HG02623 (cell line): ENCODE measurements around the gene BIRC2.
"Not testable (repeated sequence)": the region's sequence is repeated elsewhere in the genome, so short reads cannot be mapped to it uniquely, and the experiment has no call there.

Source experiments
- ATAC-seq: cut with Tn5 transposase; IDR thresholded peaks from one replicate; pipeline ENCODE4 v1.9.1; 2021; ENCODE audit warnings: moderate library complexity; ENCODE audit not compliant: unreplicated experiment

Gene BIRC2

GRCh38 chr11:102322560-102322959 is 24.5 kb upstream of the BIRC2 start:
- ATAC-seq = no peak

GRCh38 chr11:102323542-102324251 is 23.3 kb upstream of the BIRC2 start:
- ATAC-seq = no peak

- ATAC-seq = no peak
These were observed 21.9 kb upstream of the BIRC2 start for GRCh38 chr11:102325088-102325487.

- no peak for ATAC-seq
These were observed 18.3 kb upstream of the BIRC2 start for GRCh38 chr11:102328748-102329147.

DNA sequence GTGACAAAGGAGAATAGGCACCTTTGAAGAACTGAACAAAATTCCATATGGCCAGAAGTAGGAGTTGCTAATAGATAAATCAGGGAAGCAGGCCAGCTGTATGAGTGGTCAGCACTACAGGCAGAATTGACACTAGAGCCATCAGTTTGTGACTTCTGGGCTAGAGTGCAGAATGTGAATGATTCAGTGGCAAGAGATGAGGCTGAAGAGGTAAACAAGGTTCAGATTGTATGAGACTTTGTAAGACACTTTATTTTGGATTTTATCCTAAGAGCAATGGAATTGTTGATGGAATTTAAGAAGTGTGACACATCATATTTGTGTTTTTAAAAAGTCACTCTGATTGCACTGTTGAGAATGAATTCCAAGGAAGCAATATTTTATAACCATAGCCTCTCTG is 16.8 kb upstream of the BIRC2 start:
- no peak for ATAC-seq

DNA sequence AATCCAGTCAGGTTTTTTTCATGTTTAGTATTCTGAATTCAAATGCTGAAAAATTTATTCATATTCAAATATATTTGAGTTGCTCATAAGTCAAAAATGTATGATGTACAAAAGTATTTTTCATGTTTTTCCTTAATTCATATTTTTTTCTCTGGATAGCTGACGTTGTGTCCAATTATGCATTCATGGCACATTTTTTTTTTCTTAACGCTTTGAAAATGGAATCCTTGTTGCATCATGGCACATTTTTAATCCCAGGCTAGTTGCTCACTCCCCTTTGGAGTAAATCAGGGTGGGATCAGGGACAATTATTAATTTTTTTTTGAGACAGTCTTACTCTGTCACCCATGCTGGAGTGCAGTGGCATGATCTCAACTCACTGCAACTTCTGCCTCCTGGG is 15.7 kb upstream of the BIRC2 start:
- no peak for ATAC-seq

GRCh38 chr11:102332611-102332994 is 14.4 kb upstream of the BIRC2 start:
- ATAC-seq = no peak

GRCh38 chr11:102338479-102339010 is 8.5 kb upstream of the BIRC2 start:
- ATAC-seq = no peak

DNA sequence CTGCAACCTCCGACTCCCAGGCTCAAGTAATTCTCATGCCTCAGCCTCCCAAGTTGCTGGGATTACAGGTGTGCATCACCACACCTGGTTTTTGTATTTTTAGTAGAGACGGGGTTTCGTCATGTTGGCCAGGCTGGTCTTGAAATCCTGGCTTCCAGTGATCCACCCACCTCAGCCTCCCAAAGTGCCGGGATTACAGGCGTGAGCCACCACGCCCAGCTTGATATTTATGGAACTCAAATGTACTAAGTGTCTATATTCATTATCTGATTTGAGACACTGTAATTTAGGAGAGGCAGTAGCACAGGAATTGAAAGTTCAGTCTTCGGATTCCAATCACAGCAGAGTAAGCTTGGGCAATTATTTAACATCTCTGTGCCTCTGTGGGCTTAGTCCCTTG is 5.7 kb upstream of the BIRC2 start:
- not testable (repeated sequence) for ATAC-seq

DNA sequence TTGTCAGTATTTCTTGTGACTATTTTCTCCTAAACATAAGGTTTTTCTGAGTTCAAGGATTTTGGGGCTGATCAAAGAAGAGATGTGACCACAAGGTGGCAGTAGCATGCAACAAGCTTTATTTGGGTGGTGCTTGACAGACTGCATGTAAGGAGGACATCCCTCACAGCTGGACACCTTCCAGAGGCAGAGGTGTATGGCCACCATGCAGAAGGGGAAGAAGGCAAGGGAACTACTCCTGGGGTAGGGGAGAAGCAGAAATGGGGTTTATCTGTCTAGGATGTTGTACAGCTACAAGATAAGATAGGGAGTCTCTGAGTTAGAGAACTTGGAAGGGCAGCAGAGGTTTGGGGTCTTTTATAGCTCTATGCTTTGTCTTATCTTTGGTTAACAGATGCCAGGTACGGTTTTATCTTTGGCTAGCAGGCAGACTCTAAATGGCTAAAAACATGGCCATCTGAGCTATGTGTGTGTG is 5.1 kb upstream of the BIRC2 start:
- ATAC-seq = peak; percentile 29

DNA sequence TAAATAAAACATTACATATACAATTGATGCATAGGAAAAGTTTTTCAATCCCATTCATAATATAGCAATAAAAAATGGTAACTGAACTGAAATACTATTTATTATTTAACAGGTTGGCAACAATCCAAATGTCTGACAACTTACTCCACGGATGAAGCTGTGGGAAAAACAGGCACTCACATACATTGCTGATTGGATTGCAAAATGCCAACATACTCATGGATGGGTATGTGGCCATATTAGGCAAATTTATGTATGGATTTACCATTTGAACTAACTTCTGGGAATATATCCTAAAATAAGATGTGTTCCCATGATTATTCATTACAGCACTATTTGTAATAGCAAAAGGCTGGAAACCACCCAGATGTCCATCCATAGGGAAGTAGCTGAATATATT is 3.2 kb upstream of the BIRC2 start:
- ATAC-seq = no peak

- ATAC-seq = peak; percentile 21
These were observed 1.1 kb upstream of the BIRC2 start for GRCh38 chr11:102345904-102346303.

GRCh38 chr11:102346456-102346747 is 612 bp upstream of the BIRC2 start:
- ATAC-seq = no peak

- ATAC-seq = peak; percentile 1
These were observed 702 bp downstream of the BIRC2 start for GRCh38 chr11:102347462-102348370.

DNA sequence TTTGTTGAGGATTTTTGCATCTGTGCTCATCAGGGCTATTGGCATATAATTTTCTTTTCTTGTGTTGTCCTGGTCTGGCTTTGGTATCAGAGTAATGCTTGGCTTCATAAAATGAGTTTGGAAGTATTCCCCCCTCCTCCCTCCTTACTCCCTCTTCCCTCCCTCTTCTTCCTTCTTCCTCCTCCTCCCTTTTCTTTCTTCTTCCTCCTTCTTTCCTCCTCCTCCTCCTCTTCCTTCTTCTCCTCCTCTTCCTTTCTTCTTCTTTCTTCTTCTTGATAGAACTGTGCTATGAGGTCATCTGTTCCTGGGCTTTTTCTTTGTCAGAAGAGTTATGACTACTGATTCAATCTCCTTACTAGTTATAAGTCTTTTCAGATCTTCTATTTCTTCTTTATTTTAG is 10.1 kb downstream of the BIRC2 start:
- no peak for ATAC-seq

- no peak for ATAC-seq
These were observed 12.4 kb downstream of the BIRC2 start for GRCh38 chr11:102359372-102359771.

DNA sequence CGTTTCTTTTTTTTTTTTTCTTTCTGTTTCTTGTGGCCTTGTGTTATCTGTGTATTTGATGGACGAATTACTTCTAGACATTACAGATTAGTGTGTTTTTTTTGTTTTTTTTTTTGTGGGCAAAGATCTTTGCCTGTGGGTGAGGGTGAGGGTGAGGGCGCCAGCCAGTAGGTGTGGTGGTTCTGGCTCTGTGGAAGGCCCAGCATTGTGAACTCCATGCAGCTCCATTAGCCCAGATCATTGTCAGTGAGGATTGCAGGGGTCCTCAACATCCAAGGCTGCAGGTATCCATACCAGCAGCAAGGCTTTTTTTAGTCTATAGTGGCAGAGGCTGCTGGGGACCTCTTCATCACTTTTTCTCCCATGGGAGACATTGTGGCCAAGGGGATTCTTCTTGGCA is 13.7 kb downstream of the BIRC2 start:
- ATAC-seq = no peak

DNA sequence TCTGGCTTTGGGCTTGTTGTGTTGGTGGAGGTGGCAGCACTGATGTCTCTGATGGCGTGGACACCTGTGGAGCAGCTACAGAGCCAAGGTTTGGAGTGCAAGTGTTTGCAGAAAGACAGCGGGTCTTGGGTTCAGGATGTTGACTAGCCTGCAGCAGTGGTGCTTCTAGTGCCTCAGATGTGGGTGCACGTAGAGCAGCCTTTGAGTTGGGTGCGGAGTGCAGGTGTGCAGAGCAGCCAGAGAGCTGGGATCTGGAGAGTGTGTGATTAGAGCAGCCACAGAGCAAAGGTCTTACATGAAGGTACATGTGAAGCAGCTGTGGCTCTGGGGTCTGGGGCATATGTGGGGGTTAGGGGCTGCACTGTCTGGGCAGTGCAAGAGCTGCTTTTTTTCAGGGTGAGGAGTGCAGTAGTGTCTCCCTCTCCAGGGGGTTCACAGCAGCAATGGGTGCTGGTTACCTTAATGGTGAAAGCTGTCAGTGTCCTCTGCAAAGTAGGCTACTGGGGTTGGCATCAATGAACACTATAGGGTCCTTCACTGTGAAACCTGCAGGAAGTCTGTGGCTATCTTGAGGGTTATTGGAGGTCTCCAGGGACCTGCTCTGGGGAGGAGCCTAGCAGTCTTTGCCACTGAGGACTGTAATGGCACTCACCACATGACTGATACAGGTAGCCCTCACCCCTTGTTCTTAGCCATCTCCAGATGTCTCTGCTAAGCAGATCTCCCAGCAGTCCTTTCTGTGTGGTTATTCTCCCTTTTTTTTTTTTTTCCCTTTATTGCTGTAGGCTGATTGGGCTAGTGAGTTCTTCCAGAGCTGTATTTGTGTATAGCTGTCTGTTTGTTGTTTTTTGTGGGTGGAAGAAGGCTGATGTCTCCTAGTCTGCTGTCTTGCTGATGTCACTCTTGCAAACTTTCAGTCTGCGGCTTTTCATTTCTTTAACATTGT is 14.3 kb downstream of the BIRC2 start:
- peak; percentile 50 for ATAC-seq

- no peak for ATAC-seq
These were observed 18.0 kb downstream of the BIRC2 start for GRCh38 chr11:102364991-102365390.

DNA sequence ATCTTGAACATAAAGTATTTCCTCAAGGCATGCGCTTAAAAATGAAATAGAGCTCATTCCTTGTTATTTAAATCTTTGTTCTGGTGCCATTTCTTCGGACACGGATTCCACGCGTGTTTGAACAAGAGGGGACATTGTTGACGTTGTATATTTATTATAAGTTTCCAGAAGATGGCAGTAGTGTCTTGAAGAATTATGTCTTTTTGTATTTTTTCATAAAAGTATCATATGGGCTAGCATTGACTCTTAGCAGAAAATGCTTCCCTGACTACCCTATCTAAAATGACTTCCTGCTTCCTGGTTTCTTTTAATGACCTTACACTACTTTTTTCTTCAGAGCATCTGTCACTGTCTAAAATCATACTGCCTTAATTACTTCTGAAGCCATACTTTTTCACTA is 20.4 kb downstream of the BIRC2 start:
- ATAC-seq = no peak

DNA sequence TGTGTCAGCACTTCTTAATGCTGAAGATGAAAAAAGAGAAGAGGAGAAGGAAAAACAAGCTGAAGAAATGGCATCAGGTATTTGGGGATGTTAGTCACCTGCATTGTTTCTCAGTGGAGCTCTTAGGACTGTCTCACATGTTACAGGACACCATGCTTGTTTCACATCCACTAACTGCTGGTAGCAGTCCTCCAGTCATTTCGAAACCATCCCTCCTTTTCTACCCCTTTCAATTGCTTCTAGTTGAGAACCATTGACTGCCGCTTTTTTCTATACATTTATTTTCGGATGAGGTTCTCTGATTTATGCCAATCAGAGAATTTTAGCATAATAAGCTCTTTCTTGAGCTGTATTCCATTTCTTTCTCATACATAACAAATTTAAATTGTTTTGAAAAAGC is 21.5 kb downstream of the BIRC2 start:
- peak; percentile 100 for ATAC-seq
